GM23338 (cell line): ENCODE data around the gene ICAM4. TPM values are rescaled to one million over a fixed set of nuclear protein-coding genes. Genes with fewer than 3 reads are reported as not detected.

Experiments
- ATAC-seq: fragments of 200-7000 bp; cut with Tn5 transposase; 3 replicates; pipeline ENCODE4 v1.9.1; 2020
- DNase-seq: peaks from one replicate; pipeline ENCODE4 v3.0.0-alpha.2; 2015; ENCODE audit warnings: low spot score
- H2AFZ ChIP-seq: fragments of 200-600 bp; sonication (generic); 2 replicates; pipeline ENCODE4 v1.8.0; 2016; ENCODE audit warnings: antibody characterized with exemption, mild to moderate bottlenecking, moderate library complexity
- H3F3A ChIP-seq: fragments of 200-600 bp; sonication (generic); replicated peaks from 2 replicates; pipeline ENCODE4 v1.8.0; 2017; ENCODE audit warnings: antibody characterized with exemption, mixed run types, low read depth
- H3K27ac ChIP-seq: fragments of 200-600 bp; sonication (generic); 2 replicates; pipeline ENCODE4 v1.6.1; 2016; ENCODE audit warnings: low read depth
- H3K27me3 ChIP-seq: fragments of 200-600 bp; sonication (generic); 2 replicates; pipeline ENCODE4 v1.8.0; 2016; ENCODE audit warnings: mild to moderate bottlenecking, mixed run types, moderate library complexity; ENCODE audit not compliant: insufficient read depth
- H3K36me3 ChIP-seq: fragments of 200-600 bp; sonication (generic); 2 replicates; pipeline ENCODE4 v1.8.0; 2016; ENCODE audit warnings: mild to moderate bottlenecking; ENCODE audit not compliant: insufficient read depth
- H3K4me1 ChIP-seq: fragments of 200-600 bp; sonication (generic); 2 replicates; pipeline ENCODE4 v1.8.0; 2016; ENCODE audit warnings: mild to moderate bottlenecking, moderate library complexity; ENCODE audit not compliant: insufficient read depth
- H3K4me2 ChIP-seq: fragments of 200-600 bp; sonication (generic); 2 replicates; pipeline ENCODE4 v1.7.1; 2017; ENCODE audit warnings: mixed run types
- H3K4me3 ChIP-seq: fragments of 200-600 bp; sonication (generic); 2 replicates; pipeline ENCODE4 v1.6.1; 2016; ENCODE audit warnings: mixed run types
- H3K79me2 ChIP-seq: fragments of 200-600 bp; sonication (generic); replicated peaks from 2 replicates; pipeline ENCODE4 v1.8.0; 2017; ENCODE audit warnings: mild to moderate bottlenecking; ENCODE audit not compliant: insufficient read depth
- H3K9me2 ChIP-seq: fragments of 200-600 bp; sonication (generic); 2 replicates; pipeline ENCODE4 v1.8.0; 2017; ENCODE audit not compliant: insufficient read depth
- H4K20me1 ChIP-seq: fragments of 200-600 bp; sonication (generic); replicated peaks from 2 replicates; pipeline ENCODE4 v1.8.0; 2017; ENCODE audit warnings: mild to moderate bottlenecking; ENCODE audit not compliant: insufficient read depth
- H3K27ac Mint-ChIP-seq: 2 replicates; pipeline ENCODE4 v1.8.0; 2020; ENCODE audit warnings: inconsistent platforms, mild to moderate bottlenecking, moderate library complexity, mixed read lengths
- H3K27me3 Mint-ChIP-seq: 3 replicates; pipeline ENCODE4 v1.8.0; 2022; ENCODE audit warnings: low read depth, mild to moderate bottlenecking, moderate library complexity, mixed read lengths, inconsistent platforms; ENCODE audit not compliant: insufficient read depth, poor library complexity
- H3K36me3 Mint-ChIP-seq: 3 replicates; pipeline ENCODE4 v1.8.0; 2021; ENCODE audit warnings: low read depth, mild to moderate bottlenecking, inconsistent platforms, moderate library complexity, mixed read lengths
- H3K4me1 Mint-ChIP-seq: 3 replicates; pipeline ENCODE4 v1.8.0; 2020; ENCODE audit warnings: mild to moderate bottlenecking, inconsistent platforms, mixed read lengths
- H3K4me3 Mint-ChIP-seq: 3 replicates; pipeline ENCODE4 v1.8.0; 2021; ENCODE audit warnings: moderate library complexity, mild to moderate bottlenecking, inconsistent platforms, mixed read lengths
- H3K9me3 Mint-ChIP-seq: 3 replicates; pipeline ENCODE4 v1.8.0; 2020; ENCODE audit warnings: moderate library complexity, mild to moderate bottlenecking, inconsistent platforms, mixed read lengths
- CREB1 ChIP-seq: fragments of 250-450 bp; sonication (Bioruptor Pico); IDR thresholded peaks from 2 replicates; pipeline ENCODE4 v1.5.0; 2020; ENCODE audit warnings: low read depth, mild to moderate bottlenecking, moderate library complexity
- CTCF ChIP-seq, 2 experiments: fragments of 200-600 bp in 1 of 2; sonication (generic) in 1 of 2; conservative IDR thresholded peaks; 2 replicates each; pipeline versions ENCODE4 v1.5.1 to v1.6.1; 2016 to 2017; ENCODE audit warnings: antibody characterized with exemption in 2 of 2, low read depth in 2 of 2, mild to moderate bottlenecking in 2 of 2, moderate library complexity in 1 of 2
- ETS1 ChIP-seq: IDR thresholded peaks from 2 replicates; pipeline ENCODE4 v1.6.1; 2016; ENCODE audit warnings: antibody characterized with exemption
- EZH2 ChIP-seq: fragments of 200-600 bp; sonication (generic); IDR thresholded peaks from one replicate; pipeline ENCODE4 v1.8.0; 2017; ENCODE audit warnings: antibody characterized with exemption, mild to moderate bottlenecking, low read depth; ENCODE audit not compliant: unreplicated experiment
- EZH2phosphoT487 ChIP-seq: fragments of 200-600 bp; sonication (generic); IDR thresholded peaks from one replicate; pipeline ENCODE4 v1.8.1; 2018; ENCODE audit warnings: antibody characterized with exemption; ENCODE audit not compliant: unreplicated experiment
- JUNB ChIP-seq: IDR thresholded peaks from one replicate; pipeline ENCODE4 v1.6.1; 2016; ENCODE audit warnings: antibody characterized with exemption; ENCODE audit not compliant: unreplicated experiment
- NANOG ChIP-seq: IDR thresholded peaks from 2 replicates; pipeline ENCODE4 v1.6.1; 2016; ENCODE audit warnings: antibody characterized with exemption, borderline replicate concordance
- REST ChIP-seq: IDR thresholded peaks from one replicate; pipeline ENCODE4 v1.6.1; 2018; ENCODE audit warnings: antibody characterized with exemption; ENCODE audit not compliant: unreplicated experiment
- STAT1 ChIP-seq: IDR thresholded peaks from one replicate; pipeline ENCODE4 v1.6.1; 2016; ENCODE audit warnings: antibody characterized with exemption; ENCODE audit not compliant: unreplicated experiment
- ZNF114 ChIP-seq: fragments of 250-450 bp; sonication (Bioruptor Pico); IDR thresholded peaks from 2 replicates; pipeline ENCODE4 v1.5.0; 2020; ENCODE audit warnings: mild to moderate bottlenecking, moderate library complexity
- ZNF331 ChIP-seq: fragments of 250-450 bp; sonication (Bioruptor Pico); IDR thresholded peaks from 2 replicates; pipeline ENCODE4 v1.5.0; 2020; ENCODE audit warnings: low read depth, mild to moderate bottlenecking, moderate library complexity
- polyA plus RNA-seq: library from polyadenylated mRNA; unstranded; fragments of >200 nt; fragmentation: Nextera tagmentation; extraction: Ambion mirVana; gene quantifications from 2 replicates; pipeline ENCODE4 v1.2.1, GENCODE V29; 2016
- total RNA-seq: library from RNA; depleted of rRNA; stranded (reverse); fragments of >200 nt; shearing (Covaris generic); gene quantifications from 2 replicates; pipeline ENCODE4 v1.2.3, GENCODE V29; 2014

The ICAM4 gene
- total and polyA plus RNA-seq, 2 experiments from 2014 or later = 0.81 to 1.0 TPM

DNA sequence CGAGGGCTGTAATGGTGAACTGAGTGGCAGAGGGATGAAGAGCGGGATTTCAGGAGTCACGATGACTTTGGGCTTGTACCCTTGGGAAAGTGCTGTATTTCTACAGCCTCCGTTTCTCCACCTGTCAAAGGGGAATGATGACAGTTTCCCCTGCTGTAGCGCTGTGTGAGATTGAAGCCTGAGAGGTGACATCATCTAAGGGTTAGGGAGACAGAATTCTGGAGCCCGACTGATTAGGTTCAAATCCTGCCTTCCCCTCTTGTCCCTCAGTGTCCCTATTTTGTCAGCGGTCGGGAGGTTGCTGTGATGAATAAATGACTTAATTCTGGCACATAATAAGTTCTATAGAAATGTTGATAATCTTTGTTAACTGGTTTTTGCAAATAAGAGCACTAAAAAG, 34.0 kb upstream of the ICAM4 start:
- Mint-ChIP-seq H3K4me3 (peak overlapping the region; percentile 99), H3K27ac (peak overlapping the region; percentile 99; the same call in 1 of the 2 replicates), H3K4me1 (peaks cover 4% of the 10 kb centered on the region), H3K27me3 (peaks cover 15% of the 10 kb centered on the region), H3K9me3 (peaks cover 2% of the 10 kb centered on the region; the same call in 2 of the 3 replicates), H3K36me3 (peaks cover 40% of the 10 kb centered on the region)
- TF ChIP-seq EZH2 = no peak
- TF ChIP-seq JUNB = no peak
- TF ChIP-seq NANOG = no peak
- H3K9me2 ChIP-seq = no peaks in the 10 kb centered on the region
- H3K4me1 ChIP-seq = no peaks in the 10 kb centered on the region
- DNase-seq (no peak), ATAC-seq (no peak)
- peaks cover 6% of the 10 kb centered on the region; the same call in 1 of the 2 replicates for H4K20me1 ChIP-seq
- peaks cover 6% of the 10 kb centered on the region for H3F3A ChIP-seq
- H3K79me2 ChIP-seq = peaks cover 11% of the 10 kb centered on the region
- H3K27ac ChIP-seq = no peak overlapping the region
- peaks cover 10% of the 10 kb centered on the region for H3K36me3 ChIP-seq
- peak overlapping the region; percentile 68 for H3K4me3 ChIP-seq
- H3K4me2 ChIP-seq = peak overlapping the region; percentile 98
- H3K27me3 ChIP-seq = no peaks in the 10 kb centered on the region
- H2AFZ ChIP-seq = peak overlapping the region; percentile 23; the same call in 1 of the 2 replicates

GRCh38 chr19:10254244-10254643, 32.5 kb upstream of the ICAM4 start:
- no peak overlapping the region for H3K27ac Mint-ChIP-seq
- DNase-seq (no peak), ATAC-seq (no peak)
- H3K79me2 ChIP-seq = peaks cover 11% of the 10 kb centered on the region
- no peaks in the 10 kb centered on the region for H3K27me3 ChIP-seq
- H3K4me3 ChIP-seq = no peak overlapping the region
- H3K27ac ChIP-seq = no peak overlapping the region
- H3K9me2 ChIP-seq = no peaks in the 10 kb centered on the region
- no peaks in the 10 kb centered on the region for H3K4me1 ChIP-seq
- no peak overlapping the region for H2AFZ ChIP-seq
- H3K36me3 Mint-ChIP-seq = peaks cover 51% of the 10 kb centered on the region
- peaks cover 13% of the 10 kb centered on the region for H3K27me3 Mint-ChIP-seq
- peaks cover 6% of the 10 kb centered on the region; the same call in 1 of the 2 replicates for H4K20me1 ChIP-seq
- H3K4me2 ChIP-seq = no peak overlapping the region
- peaks cover 10% of the 10 kb centered on the region for H3K36me3 ChIP-seq
- H3K4me1 Mint-ChIP-seq = peaks cover 4% of the 10 kb centered on the region
- peak overlapping the region; percentile 99; the same call in 1 of the 3 replicates for H3K4me3 Mint-ChIP-seq
- H3K9me3 Mint-ChIP-seq = peaks cover 2% of the 10 kb centered on the region; the same call in 2 of the 3 replicates
- H3F3A ChIP-seq = peaks cover 9% of the 10 kb centered on the region
- no peak for TF ChIP-seq CREB1 (CRISPR knock-in tag)
- TF ChIP-seq JUNB = no peak
- TF ChIP-seq EZH2 = no peak
- no peak for TF ChIP-seq STAT1
- no peak for TF ChIP-seq ZNF331 (CRISPR knock-in tag)
- no peak for TF ChIP-seq NANOG
- no peak for TF ChIP-seq EZH2phosphoT487
- TF ChIP-seq ZNF114 = no peak
- TF ChIP-seq ETS1 = no peak
- TF ChIP-seq REST = no peak
- no peak for TF ChIP-seq CTCF (conservative IDR thresholded peaks at IDR 0.05; ENCODE audit: low read depth in 2 of 2)
